ENCODE results near the gene CDR2L.

DNA sequence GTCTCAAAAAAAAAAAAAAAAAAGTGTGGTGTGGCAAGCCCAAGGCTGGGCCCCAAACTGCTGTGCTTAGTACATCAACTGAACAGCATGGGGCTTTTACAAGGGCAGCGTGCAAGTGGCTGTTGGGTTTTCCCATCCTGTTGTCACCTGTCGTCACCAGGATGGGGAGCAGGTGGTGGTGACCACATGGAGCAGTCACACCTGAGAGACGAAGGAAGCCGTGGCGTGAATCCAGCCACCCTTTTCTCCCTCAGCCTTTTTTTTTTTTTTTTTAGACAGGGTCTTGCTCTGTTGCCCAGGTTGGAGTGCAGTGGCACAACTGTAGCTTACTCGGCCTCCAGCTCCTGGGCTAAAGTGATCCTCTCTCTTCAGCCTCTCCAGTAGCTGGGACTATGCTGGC lies 20.9 kb downstream of the CDR2L start:
- no peak for TF ChIP-seq CTCF (IDR thresholded peaks at IDR 0.05)
- no peak for TF ChIP-seq POLR2A (IDR thresholded peaks at IDR 0.05)
